Progenitor cell of endocrine pancreas (in vitro differentiated cells): ENCODE measurements around the gene IL1RAP. TPM values are rescaled to one million over a fixed set of nuclear protein-coding genes. Genes with fewer than 3 reads are reported as not detected.

Experiments
- DNase-seq: peaks from one replicate; pipeline ENCODE4 v3.0.0; 2021; ENCODE audit warnings: low spot score; ENCODE audit not compliant: unreplicated experiment
- H3K27ac Mint-ChIP-seq: 2 replicates; pipeline ENCODE4 v1.8.0; 2021; ENCODE audit warnings: mild to moderate bottlenecking, moderate library complexity, mixed read lengths
- H3K27me3 Mint-ChIP-seq: 2 replicates; pipeline ENCODE4 v1.8.0; 2021; ENCODE audit warnings: mixed read lengths
- H3K36me3 Mint-ChIP-seq: 2 replicates; pipeline ENCODE4 v1.8.0; 2022; ENCODE audit warnings: mixed read lengths; ENCODE audit not compliant: insufficient read depth
- H3K4me1 Mint-ChIP-seq: 2 replicates; pipeline ENCODE4 v1.8.0; 2021; ENCODE audit warnings: low read depth, mixed read lengths
- H3K4me3 Mint-ChIP-seq: 2 replicates; pipeline ENCODE4 v1.8.0; 2021; ENCODE audit warnings: low read depth, mild to moderate bottlenecking, moderate library complexity, mixed read lengths
- H3K9me3 Mint-ChIP-seq: 2 replicates; pipeline ENCODE4 v1.8.0; 2021; ENCODE audit warnings: low read depth, mixed read lengths
- total RNA-seq: library from RNA; stranded (reverse); gene quantifications from 2 replicates; pipeline ENCODE4 v1.2.1, GENCODE V29; 2021
- TF ChIP-seq, protein P1 (sequence below): fragments of 200-600 bp; sonication (generic); IDR thresholded peaks from one replicate; pipeline ENCODE4 v1.5.0; 2021; ENCODE audit warnings: antibody characterized with exemption, mild to moderate bottlenecking; ENCODE audit not compliant: unreplicated experiment

Gene IL1RAP
- total RNA-seq, 1 donor from 2014 or later = 20.0 TPM

DNA sequence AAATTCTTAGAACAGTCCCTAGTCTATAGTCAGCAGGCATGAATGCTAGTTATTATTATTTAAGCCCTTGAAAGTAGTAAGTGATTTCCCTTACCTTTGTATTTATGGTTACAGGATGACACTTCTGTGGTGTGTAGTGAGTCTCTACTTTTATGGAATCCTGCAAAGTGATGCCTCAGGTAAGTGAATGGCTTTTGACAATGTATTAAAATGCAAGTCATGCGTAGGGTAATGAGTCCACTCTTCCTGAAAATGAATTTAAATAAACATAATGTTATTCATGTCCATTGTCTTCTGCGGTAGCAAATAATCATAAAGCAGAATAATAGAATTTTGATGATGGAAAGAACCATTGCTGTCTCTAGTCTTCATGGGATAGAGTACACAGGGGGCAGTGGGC, 50.3 kb downstream of the IL1RAP start:
- DNase-seq = no peak
- Mint-ChIP-seq H3K4me3 (no peak overlapping the region), H3K9me3 (no peaks in the 10 kb centered on the region), H3K36me3 (peaks cover 14% of the 10 kb centered on the region), H3K27ac (no peak overlapping the region), H3K27me3 (no peaks in the 10 kb centered on the region), H3K4me1 (peaks cover 3% of the 10 kb centered on the region)
- TF ChIP-seq, protein P1, sequence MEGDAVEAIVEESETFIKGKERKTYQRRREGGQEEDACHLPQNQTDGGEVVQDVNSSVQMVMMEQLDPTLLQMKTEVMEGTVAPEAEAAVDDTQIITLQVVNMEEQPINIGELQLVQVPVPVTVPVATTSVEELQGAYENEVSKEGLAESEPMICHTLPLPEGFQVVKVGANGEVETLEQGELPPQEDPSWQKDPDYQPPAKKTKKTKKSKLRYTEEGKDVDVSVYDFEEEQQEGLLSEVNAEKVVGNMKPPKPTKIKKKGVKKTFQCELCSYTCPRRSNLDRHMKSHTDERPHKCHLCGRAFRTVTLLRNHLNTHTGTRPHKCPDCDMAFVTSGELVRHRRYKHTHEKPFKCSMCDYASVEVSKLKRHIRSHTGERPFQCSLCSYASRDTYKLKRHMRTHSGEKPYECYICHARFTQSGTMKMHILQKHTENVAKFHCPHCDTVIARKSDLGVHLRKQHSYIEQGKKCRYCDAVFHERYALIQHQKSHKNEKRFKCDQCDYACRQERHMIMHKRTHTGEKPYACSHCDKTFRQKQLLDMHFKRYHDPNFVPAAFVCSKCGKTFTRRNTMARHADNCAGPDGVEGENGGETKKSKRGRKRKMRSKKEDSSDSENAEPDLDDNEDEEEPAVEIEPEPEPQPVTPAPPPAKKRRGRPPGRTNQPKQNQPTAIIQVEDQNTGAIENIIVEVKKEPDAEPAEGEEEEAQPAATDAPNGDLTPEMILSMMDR = no peak

DNA sequence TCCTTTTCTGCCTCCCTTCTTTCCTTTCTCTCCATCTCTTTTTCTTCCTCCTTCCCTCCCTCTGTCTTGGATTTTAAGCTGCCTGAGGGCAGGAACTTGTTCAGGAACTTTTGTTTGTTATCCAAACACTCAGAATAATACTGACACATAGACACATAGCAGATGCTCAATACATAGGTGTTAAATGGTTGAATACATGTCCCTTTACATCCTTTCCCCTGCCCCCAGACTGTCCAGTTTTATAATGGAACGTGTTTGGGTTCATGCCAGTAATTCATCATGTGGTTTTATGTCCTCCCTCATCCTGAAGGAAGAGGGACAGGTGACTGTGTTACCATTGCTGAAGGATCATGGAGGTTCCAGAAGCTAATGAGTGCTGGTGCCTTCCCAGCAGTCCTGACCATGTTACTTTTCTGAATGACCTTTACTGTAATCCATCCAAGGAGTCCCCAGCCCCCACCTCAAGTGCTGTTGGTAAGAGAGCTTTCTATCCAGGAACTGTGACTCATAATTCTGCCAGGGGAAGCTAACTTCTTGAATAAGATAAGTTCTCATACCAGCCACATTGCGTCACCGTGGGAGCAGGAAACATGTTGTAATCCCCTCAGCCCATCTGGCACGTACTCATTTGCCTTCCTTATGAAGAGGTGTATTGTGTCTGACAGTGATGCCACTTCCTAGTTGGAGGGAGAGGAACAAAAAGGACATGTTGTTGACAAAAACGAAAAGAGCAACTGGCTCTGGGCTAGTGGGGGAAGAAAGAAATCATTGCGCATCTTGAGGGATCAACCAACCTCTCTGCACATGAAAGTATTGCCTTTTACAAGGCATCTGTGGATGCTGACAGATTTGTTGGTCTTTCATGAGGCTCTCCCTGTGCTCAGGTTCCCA, 52.4 kb downstream of the IL1RAP start:
- TF ChIP-seq, protein P1 = no peak
- Mint-ChIP-seq H3K4me1 (no peaks in the 10 kb centered on the region), H3K9me3 (no peaks in the 10 kb centered on the region), H3K4me3 (no peak overlapping the region), H3K27ac (no peak overlapping the region), H3K36me3 (peaks cover 16% of the 10 kb centered on the region), H3K27me3 (no peaks in the 10 kb centered on the region)
- DNase-seq = no peak

DNA sequence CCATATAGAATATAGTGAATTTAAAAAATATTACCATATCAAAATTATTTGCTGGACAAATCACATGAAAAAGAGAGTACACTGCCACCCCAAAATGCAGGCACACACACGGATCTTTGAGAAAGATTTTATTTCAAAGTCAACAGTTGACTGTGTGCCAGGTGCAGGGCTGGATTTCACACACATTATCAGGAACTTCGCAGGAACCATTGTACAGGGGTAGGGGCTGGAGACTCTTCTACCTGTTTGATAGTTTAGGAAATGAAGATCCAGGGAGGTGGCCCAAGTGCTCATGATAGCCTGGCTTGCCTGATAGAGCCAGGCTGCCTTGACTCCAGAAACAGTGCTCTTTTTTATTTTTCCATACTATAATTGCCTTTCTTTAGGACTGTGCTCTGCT, 54.2 kb downstream of the IL1RAP start:
- no peaks in the 10 kb centered on the region for H3K27me3 Mint-ChIP-seq

DNA sequence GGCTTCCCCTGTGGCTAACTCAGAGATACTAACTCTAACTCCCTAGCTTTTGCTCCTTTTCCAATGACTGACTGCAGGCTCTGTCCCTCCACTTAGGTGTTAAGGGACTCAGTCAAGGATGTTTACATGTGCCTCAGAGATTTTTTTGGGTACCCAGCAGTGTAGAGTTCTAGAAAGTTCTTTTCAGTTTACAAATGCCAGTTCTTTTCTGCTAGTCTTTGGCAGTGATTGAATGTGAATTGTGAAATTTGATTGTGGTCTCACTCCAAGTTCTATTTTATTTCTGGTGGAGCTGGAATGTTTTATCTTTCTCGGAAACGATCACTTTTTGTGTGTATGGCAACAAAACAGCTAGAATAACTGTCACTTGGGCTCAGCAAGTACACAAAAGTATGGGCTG, 60.6 kb downstream of the IL1RAP start:
- Mint-ChIP-seq H3K27me3 (no peaks in the 10 kb centered on the region), H3K4me3 (no peak overlapping the region), H3K27ac (no peak overlapping the region), H3K4me1 (no peaks in the 10 kb centered on the region), H3K9me3 (peaks cover 10% of the 10 kb centered on the region), H3K36me3 (peaks cover 14% of the 10 kb centered on the region)
- TF ChIP-seq, protein P1 = no peak
- no peak for DNase-seq

More for the DNA sequence above, 54.2 kb downstream of the IL1RAP start:
- TF ChIP-seq, protein P1 = no peak
- H3K27ac Mint-ChIP-seq = no peak overlapping the region
- no peaks in the 10 kb centered on the region for H3K9me3 Mint-ChIP-seq
- H3K36me3 Mint-ChIP-seq = peaks cover 16% of the 10 kb centered on the region
- no peaks in the 10 kb centered on the region for H3K4me1 Mint-ChIP-seq
- no peak for DNase-seq
- H3K4me3 Mint-ChIP-seq = no peak overlapping the region

DNA sequence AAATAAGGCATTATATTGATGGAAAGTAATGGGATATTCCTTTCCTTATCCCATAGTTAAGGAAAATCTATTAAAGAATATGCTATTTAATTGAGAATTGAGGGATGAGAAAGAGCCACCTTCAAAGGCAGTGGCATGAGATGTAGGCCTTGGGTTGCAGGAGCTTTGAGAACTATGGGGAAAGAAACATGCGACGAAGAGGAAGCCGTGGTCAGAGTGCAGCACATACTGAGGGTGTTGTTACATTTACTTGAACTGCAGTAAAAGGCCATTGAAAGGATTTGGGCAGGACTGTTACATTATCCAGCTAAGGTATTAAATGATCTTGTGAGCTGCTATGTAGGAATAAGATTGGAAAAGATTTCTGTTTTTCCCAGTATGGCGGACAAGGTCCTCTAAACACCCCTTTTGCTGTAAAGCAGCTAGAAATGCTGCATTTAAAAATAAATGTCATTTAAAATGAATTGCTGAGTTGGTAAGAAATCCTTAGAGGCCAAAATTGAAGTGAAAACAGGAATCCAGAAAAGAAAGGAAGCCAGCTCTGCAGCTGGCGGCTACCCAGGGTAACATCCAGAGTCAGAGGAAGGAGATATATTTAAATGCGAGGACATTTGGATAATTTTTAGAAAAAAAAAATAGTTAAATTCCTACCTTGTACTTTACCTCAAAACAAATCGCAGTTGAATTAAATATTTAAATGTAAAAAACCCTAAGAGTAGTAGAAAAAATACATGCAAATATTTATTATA, 61.7 kb downstream of the IL1RAP start:
- Mint-ChIP-seq H3K4me1 (peaks cover 2% of the 10 kb centered on the region), H3K9me3 (peaks cover 10% of the 10 kb centered on the region), H3K4me3 (no peak overlapping the region), H3K36me3 (peaks cover 14% of the 10 kb centered on the region), H3K27ac (no peak overlapping the region), H3K27me3 (no peaks in the 10 kb centered on the region)
- TF ChIP-seq, protein P1 = no peak
- DNase-seq = no peak
